Esophagus squamous epithelium (tissue), 4 donors: ENCODE measurements around the gene ANO3.

Source experiments
- POLR2A ChIP-seq, 4 donors: fragments of 450-650 bp; IDR thresholded peaks; one replicate each; pipeline ENCODE4 v1.6.1; 2017; ENCODE audit warnings: antibody characterized with exemption in 4 of 4, mild to moderate bottlenecking in 4 of 4, moderate library complexity in 3 of 4
- TF ChIP-seq, protein P1 (sequence below), 6 experiments: fragments of 450-650 bp in 4 of 6; fragments of 200-600 bp in 2 of 6; sonication (generic) in 2 of 6; IDR thresholded peaks; one replicate each; pipeline ENCODE4 v1.5.1; 2016 to 2019; ENCODE audit warnings: antibody characterized with exemption in 6 of 6, mild to moderate bottlenecking in 4 of 6, moderate library complexity in 4 of 6

DNA sequence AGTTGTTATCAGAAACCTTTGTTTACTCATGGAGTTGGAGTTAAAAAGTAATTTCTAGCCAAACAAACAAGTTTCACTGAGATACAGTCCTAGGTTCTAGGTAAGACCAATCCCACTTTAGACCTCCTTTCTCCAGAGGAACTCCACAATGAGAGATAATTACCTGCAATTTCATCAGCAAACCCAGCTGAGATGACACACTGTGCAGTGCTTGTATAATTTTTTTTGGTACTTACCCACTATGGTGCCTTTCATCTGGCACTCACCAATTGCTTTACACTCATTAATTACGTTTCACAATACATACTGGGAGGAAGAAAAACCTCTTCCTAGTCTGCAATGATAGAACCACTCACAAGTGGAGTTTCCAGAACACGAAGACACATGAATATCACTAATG, 242.0 kb downstream of the ANO3 start:
- TF ChIP-seq, protein P1, sequence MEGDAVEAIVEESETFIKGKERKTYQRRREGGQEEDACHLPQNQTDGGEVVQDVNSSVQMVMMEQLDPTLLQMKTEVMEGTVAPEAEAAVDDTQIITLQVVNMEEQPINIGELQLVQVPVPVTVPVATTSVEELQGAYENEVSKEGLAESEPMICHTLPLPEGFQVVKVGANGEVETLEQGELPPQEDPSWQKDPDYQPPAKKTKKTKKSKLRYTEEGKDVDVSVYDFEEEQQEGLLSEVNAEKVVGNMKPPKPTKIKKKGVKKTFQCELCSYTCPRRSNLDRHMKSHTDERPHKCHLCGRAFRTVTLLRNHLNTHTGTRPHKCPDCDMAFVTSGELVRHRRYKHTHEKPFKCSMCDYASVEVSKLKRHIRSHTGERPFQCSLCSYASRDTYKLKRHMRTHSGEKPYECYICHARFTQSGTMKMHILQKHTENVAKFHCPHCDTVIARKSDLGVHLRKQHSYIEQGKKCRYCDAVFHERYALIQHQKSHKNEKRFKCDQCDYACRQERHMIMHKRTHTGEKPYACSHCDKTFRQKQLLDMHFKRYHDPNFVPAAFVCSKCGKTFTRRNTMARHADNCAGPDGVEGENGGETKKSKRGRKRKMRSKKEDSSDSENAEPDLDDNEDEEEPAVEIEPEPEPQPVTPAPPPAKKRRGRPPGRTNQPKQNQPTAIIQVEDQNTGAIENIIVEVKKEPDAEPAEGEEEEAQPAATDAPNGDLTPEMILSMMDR (IDR thresholded peaks at IDR 0.05): no peak
- TF ChIP-seq POLR2A (IDR thresholded peaks at IDR 0.05): no peak
